GM23338 (cell line): ENCODE data around the gene TBX18. TPM values are rescaled to one million over a fixed set of nuclear protein-coding genes. Genes with fewer than 3 reads are reported as not detected.
A peak's percentile ranks its signal among the peaks of the same experiment; 100 is the strongest.

ENCODE experiments used
- ATAC-seq: fragments of 200-7000 bp; cut with Tn5 transposase; 3 replicates; pipeline ENCODE4 v1.9.1; 2020
- DNase-seq: peaks from one replicate; pipeline ENCODE4 v3.0.0-alpha.2; 2015; ENCODE audit warnings: low spot score
- H2AFZ ChIP-seq: fragments of 200-600 bp; sonication (generic); 2 replicates; pipeline ENCODE4 v1.8.0; 2016; ENCODE audit warnings: antibody characterized with exemption, mild to moderate bottlenecking, moderate library complexity
- H3F3A ChIP-seq: fragments of 200-600 bp; sonication (generic); replicated peaks from 2 replicates; pipeline ENCODE4 v1.8.0; 2017; ENCODE audit warnings: antibody characterized with exemption, mixed run types, low read depth
- H3K27ac ChIP-seq: fragments of 200-600 bp; sonication (generic); 2 replicates; pipeline ENCODE4 v1.6.1; 2016; ENCODE audit warnings: low read depth
- H3K27me3 ChIP-seq: fragments of 200-600 bp; sonication (generic); 2 replicates; pipeline ENCODE4 v1.8.0; 2016; ENCODE audit warnings: mild to moderate bottlenecking, mixed run types, moderate library complexity; ENCODE audit not compliant: insufficient read depth
- H3K36me3 ChIP-seq: fragments of 200-600 bp; sonication (generic); 2 replicates; pipeline ENCODE4 v1.8.0; 2016; ENCODE audit warnings: mild to moderate bottlenecking; ENCODE audit not compliant: insufficient read depth
- H3K4me1 ChIP-seq: fragments of 200-600 bp; sonication (generic); 2 replicates; pipeline ENCODE4 v1.8.0; 2016; ENCODE audit warnings: mild to moderate bottlenecking, moderate library complexity; ENCODE audit not compliant: insufficient read depth
- H3K4me2 ChIP-seq: fragments of 200-600 bp; sonication (generic); 2 replicates; pipeline ENCODE4 v1.7.1; 2017; ENCODE audit warnings: mixed run types
- H3K4me3 ChIP-seq: fragments of 200-600 bp; sonication (generic); 2 replicates; pipeline ENCODE4 v1.6.1; 2016; ENCODE audit warnings: mixed run types
- H3K79me2 ChIP-seq: fragments of 200-600 bp; sonication (generic); replicated peaks from 2 replicates; pipeline ENCODE4 v1.8.0; 2017; ENCODE audit warnings: mild to moderate bottlenecking; ENCODE audit not compliant: insufficient read depth
- H3K9me2 ChIP-seq: fragments of 200-600 bp; sonication (generic); 2 replicates; pipeline ENCODE4 v1.8.0; 2017; ENCODE audit not compliant: insufficient read depth
- H4K20me1 ChIP-seq: fragments of 200-600 bp; sonication (generic); replicated peaks from 2 replicates; pipeline ENCODE4 v1.8.0; 2017; ENCODE audit warnings: mild to moderate bottlenecking; ENCODE audit not compliant: insufficient read depth
- H3K27ac Mint-ChIP-seq: 2 replicates; pipeline ENCODE4 v1.8.0; 2020; ENCODE audit warnings: inconsistent platforms, mild to moderate bottlenecking, moderate library complexity, mixed read lengths
- H3K27me3 Mint-ChIP-seq: 3 replicates; pipeline ENCODE4 v1.8.0; 2022; ENCODE audit warnings: low read depth, mild to moderate bottlenecking, moderate library complexity, mixed read lengths, inconsistent platforms; ENCODE audit not compliant: insufficient read depth, poor library complexity
- H3K36me3 Mint-ChIP-seq: 3 replicates; pipeline ENCODE4 v1.8.0; 2021; ENCODE audit warnings: low read depth, mild to moderate bottlenecking, inconsistent platforms, moderate library complexity, mixed read lengths
- H3K4me1 Mint-ChIP-seq: 3 replicates; pipeline ENCODE4 v1.8.0; 2020; ENCODE audit warnings: mild to moderate bottlenecking, inconsistent platforms, mixed read lengths
- H3K4me3 Mint-ChIP-seq: 3 replicates; pipeline ENCODE4 v1.8.0; 2021; ENCODE audit warnings: moderate library complexity, mild to moderate bottlenecking, inconsistent platforms, mixed read lengths
- H3K9me3 Mint-ChIP-seq: 3 replicates; pipeline ENCODE4 v1.8.0; 2020; ENCODE audit warnings: moderate library complexity, mild to moderate bottlenecking, inconsistent platforms, mixed read lengths
- CREB1 ChIP-seq: fragments of 250-450 bp; sonication (Bioruptor Pico); IDR thresholded peaks from 2 replicates; pipeline ENCODE4 v1.5.0; 2020; ENCODE audit warnings: low read depth, mild to moderate bottlenecking, moderate library complexity
- CTCF ChIP-seq, 2 experiments: fragments of 200-600 bp in 1 of 2; sonication (generic) in 1 of 2; conservative IDR thresholded peaks; 2 replicates each; pipeline versions ENCODE4 v1.5.1 to v1.6.1; 2016 to 2017; ENCODE audit warnings: antibody characterized with exemption in 2 of 2, low read depth in 2 of 2, mild to moderate bottlenecking in 2 of 2, moderate library complexity in 1 of 2
- EZH2phosphoT487 ChIP-seq: fragments of 200-600 bp; sonication (generic); IDR thresholded peaks from one replicate; pipeline ENCODE4 v1.8.1; 2018; ENCODE audit warnings: antibody characterized with exemption; ENCODE audit not compliant: unreplicated experiment
- JUNB ChIP-seq: IDR thresholded peaks from one replicate; pipeline ENCODE4 v1.6.1; 2016; ENCODE audit warnings: antibody characterized with exemption; ENCODE audit not compliant: unreplicated experiment
- NANOG ChIP-seq: IDR thresholded peaks from 2 replicates; pipeline ENCODE4 v1.6.1; 2016; ENCODE audit warnings: antibody characterized with exemption, borderline replicate concordance
- POLR2AphosphoS5 ChIP-seq: IDR thresholded peaks from 2 replicates; pipeline ENCODE4 v1.6.1; 2016; ENCODE audit warnings: antibody characterized with exemption, low read depth
- REST ChIP-seq: IDR thresholded peaks from one replicate; pipeline ENCODE4 v1.6.1; 2018; ENCODE audit warnings: antibody characterized with exemption; ENCODE audit not compliant: unreplicated experiment
- STAT1 ChIP-seq: IDR thresholded peaks from one replicate; pipeline ENCODE4 v1.6.1; 2016; ENCODE audit warnings: antibody characterized with exemption; ENCODE audit not compliant: unreplicated experiment
- ZNF114 ChIP-seq: fragments of 250-450 bp; sonication (Bioruptor Pico); IDR thresholded peaks from 2 replicates; pipeline ENCODE4 v1.5.0; 2020; ENCODE audit warnings: mild to moderate bottlenecking, moderate library complexity
- ZNF331 ChIP-seq: fragments of 250-450 bp; sonication (Bioruptor Pico); IDR thresholded peaks from 2 replicates; pipeline ENCODE4 v1.5.0; 2020; ENCODE audit warnings: low read depth, mild to moderate bottlenecking, moderate library complexity
- polyA plus RNA-seq: library from polyadenylated mRNA; unstranded; fragments of >200 nt; fragmentation: Nextera tagmentation; extraction: Ambion mirVana; gene quantifications from 2 replicates; pipeline ENCODE4 v1.2.1, GENCODE V29; 2016
- total RNA-seq: library from RNA; depleted of rRNA; stranded (reverse); fragments of >200 nt; shearing (Covaris generic); gene quantifications from 2 replicates; pipeline ENCODE4 v1.2.3, GENCODE V29; 2014
- TF ChIP-seq, protein P1 (sequence below): IDR thresholded peaks from 2 replicates; pipeline ENCODE4 v1.6.1; 2016; ENCODE audit warnings: antibody characterized with exemption

TBX18 gene
- total and polyA plus RNA-seq, 2 experiments from 2014 or later = 0.03 TPM; not detected in 1

DNA sequence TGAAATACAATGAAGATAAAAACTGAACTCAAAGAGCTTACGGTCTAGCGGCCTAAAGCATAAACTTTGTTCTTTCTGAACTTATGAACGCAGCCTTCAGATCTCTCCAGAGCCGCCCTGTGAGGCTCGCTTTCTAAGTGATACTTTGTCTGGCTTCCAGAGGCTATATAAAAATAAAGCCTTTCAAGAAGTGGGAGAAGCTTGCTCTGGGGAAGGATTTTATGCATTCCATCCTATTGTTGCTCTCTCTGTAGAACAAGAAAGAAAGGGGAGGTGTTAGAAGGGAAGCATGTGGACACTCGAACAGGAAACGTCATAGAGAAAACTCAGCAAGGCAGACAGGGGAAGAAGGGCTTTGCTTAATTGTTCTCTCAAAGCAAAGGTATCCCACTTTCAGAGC, 77.0 kb downstream of the TBX18 start:
- ATAC-seq (no peak), DNase-seq (peak; percentile 26)
- Histone ChIP-seq H2AFZ (no peak overlapping the region), H3K4me3 (no peak overlapping the region), H3K27ac (no peak overlapping the region), H3F3A (no peaks in the 10 kb centered on the region), H3K4me2 (no peak overlapping the region), H3K27me3 (no peaks in the 10 kb centered on the region), H3K9me2 (no peaks in the 10 kb centered on the region), H3K4me1 (no peaks in the 10 kb centered on the region), H4K20me1 (no peaks in the 10 kb centered on the region), H3K36me3 (no peaks in the 10 kb centered on the region), H3K79me2 (no peaks in the 10 kb centered on the region)
- TF ChIP-seq ZNF114 (CRISPR knock-in tag) (no peak), CREB1 (no peak), JUNB (no peak), ZNF331 (CRISPR knock-in tag) (no peak), NANOG (no peak), EZH2phosphoT487 (no peak), CTCF (conservative IDR thresholded peaks at IDR 0.05; ENCODE audit: low read depth in 2 of 2) (no peak), REST (no peak)
- TF ChIP-seq, protein P1, sequence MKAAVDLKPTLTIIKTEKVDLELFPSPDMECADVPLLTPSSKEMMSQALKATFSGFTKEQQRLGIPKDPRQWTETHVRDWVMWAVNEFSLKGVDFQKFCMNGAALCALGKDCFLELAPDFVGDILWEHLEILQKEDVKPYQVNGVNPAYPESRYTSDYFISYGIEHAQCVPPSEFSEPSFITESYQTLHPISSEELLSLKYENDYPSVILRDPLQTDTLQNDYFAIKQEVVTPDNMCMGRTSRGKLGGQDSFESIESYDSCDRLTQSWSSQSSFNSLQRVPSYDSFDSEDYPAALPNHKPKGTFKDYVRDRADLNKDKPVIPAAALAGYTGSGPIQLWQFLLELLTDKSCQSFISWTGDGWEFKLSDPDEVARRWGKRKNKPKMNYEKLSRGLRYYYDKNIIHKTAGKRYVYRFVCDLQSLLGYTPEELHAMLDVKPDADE = no peak
- Mint-ChIP-seq H3K27me3 (peaks cover 2% of the 10 kb centered on the region), H3K4me1 (no peaks in the 10 kb centered on the region), H3K9me3 (no peaks in the 10 kb centered on the region), H3K4me3 (no peak overlapping the region), H3K27ac (no peak overlapping the region), H3K36me3 (no peaks in the 10 kb centered on the region)

GRCh38 chr6:84685983-84686584, 78.3 kb downstream of the TBX18 start:
- no peak overlapping the region for H3K4me2 ChIP-seq
- ATAC-seq (peak; percentile 55), DNase-seq (peak; percentile 79)
- H3K4me1 ChIP-seq = no peaks in the 10 kb centered on the region
- H3K9me3 Mint-ChIP-seq = no peaks in the 10 kb centered on the region
- TF ChIP-seq, protein P1 = no peak
- TF ChIP-seq NANOG (no peak), JUNB (no peak), CTCF (conservative IDR thresholded peaks at IDR 0.05; ENCODE audit: low read depth in 2 of 2) (peak; percentile 67 to 84), EZH2phosphoT487 (no peak), POLR2AphosphoS5 (no peak), CREB1 (no peak), STAT1 (no peak)
- no peaks in the 10 kb centered on the region for H3K36me3 Mint-ChIP-seq
- no peaks in the 10 kb centered on the region for H3K9me2 ChIP-seq
- no peaks in the 10 kb centered on the region for H3K79me2 ChIP-seq
- no peak overlapping the region for H2AFZ ChIP-seq
- no peaks in the 10 kb centered on the region for H4K20me1 ChIP-seq
- no peak overlapping the region for H3K4me3 Mint-ChIP-seq
- no peak overlapping the region for H3K27ac ChIP-seq
- no peaks in the 10 kb centered on the region for H3K4me1 Mint-ChIP-seq
- no peaks in the 10 kb centered on the region for H3K27me3 ChIP-seq
- H3F3A ChIP-seq = no peaks in the 10 kb centered on the region
- no peaks in the 10 kb centered on the region for H3K27me3 Mint-ChIP-seq
- H3K27ac Mint-ChIP-seq = no peak overlapping the region
- no peak overlapping the region for H3K4me3 ChIP-seq
- H3K36me3 ChIP-seq = no peaks in the 10 kb centered on the region
